Measurements from ENCODE around the gene ZNHIT6.

GRCh38 chr1:85605484-85606413, 102.5 kb downstream of the ZNHIT6 start:
- TF ChIP-seq GATA2 (IDR thresholded peaks at IDR 0.05; ENCODE audit: low read depth, low read length), result no peak
- no peak for TF ChIP-seq GATA3 (IDR thresholded peaks at IDR 0.05; ENCODE audit: low read depth, low read length)
